ENCODE results near the gene LDLRAD2. TPM values are rescaled to one million over a fixed set of nuclear protein-coding genes. Genes with fewer than 3 reads are reported as not detected.

The LDLRAD2 gene
- total and polyA plus RNA-seq, 2 of the 4 experiments (the other 2 are of a cell fraction) = 0.05 TPM; not detected in 1

- 100% methylated on average over 4 of the region's 13 CpGs; no CpG with 5 or more reads in 1 of the 2 experiments for WGBS, 2 experiments (ENCODE audit: extremely low coverage in 2 of 2, insufficient read length in 1 of 2)
Observed at GRCh38 chr1:21843208-21843607, 31.1 kb downstream of the LDLRAD2 start.

More at GRCh38 chr1:21843208-21843607, 31.1 kb downstream of the LDLRAD2 start:
- Histone ChIP-seq H3K27ac (ENCODE audit: insufficient read depth, low read length) (no peak overlapping the region), H2BK120ac (ENCODE audit: low read depth, low read length) (no peak overlapping the region), H3K36me3 (ENCODE audit: control insufficient read depth, insufficient read depth, low read length) (peaks cover 71% of the 10 kb centered on the region), H3K4me1 (ENCODE audit: control insufficient read depth, insufficient read depth, low read length) (no peaks in the 10 kb centered on the region), H3K18ac (ENCODE audit: low read depth, low read length) (no peak overlapping the region), H4K91ac (ENCODE audit: insufficient read depth, low read depth, low read length) (no peak overlapping the region), H3K79me1 (ENCODE audit: low read depth in 1 of 2, low read length in 2 of 2) (no peaks in the 10 kb centered on the region; a peak in 1 of 4 replicates), H3K9me3 (ENCODE audit: control insufficient read depth, insufficient read depth, low read length) (no peaks in the 10 kb centered on the region), H3K27me3 (ENCODE audit: control insufficient read depth, insufficient read depth, low read length) (no peaks in the 10 kb centered on the region), H2AK5ac (ENCODE audit: low read depth, low read length) (no peak overlapping the region), H3K14ac (replicated peaks; ENCODE audit: low read depth, low read length) (no peak overlapping the region), H2AFZ (replicated peaks; ENCODE audit: low read length, poor library complexity) (no peak overlapping the region), H3K4me3 (ENCODE audit: insufficient read depth, low read depth, low read length) (no peak overlapping the region), H2BK5ac (ENCODE audit: low read depth, low read length, poor library complexity, severe bottlenecking) (no peak overlapping the region), H2BK20ac (ENCODE audit: low read depth, low read length) (no peak overlapping the region), H4K8ac (ENCODE audit: low read depth in 2 of 2, low read length in 2 of 2) (no peak overlapping the region), H3K4me2 (ENCODE audit: low read depth, low read length) (no peak overlapping the region), H3K9ac (ENCODE audit: low read depth, low read length) (no peak overlapping the region), H3K4ac (ENCODE audit: low read depth, low read length) (no peak overlapping the region), H3K56ac (ENCODE audit: extremely low read depth, insufficient read depth, low read length) (no peak overlapping the region), H4K5ac (ENCODE audit: low read depth, low read length) (no peak overlapping the region), H3K9me1 (ENCODE audit: insufficient read depth, low read length) (no peaks in the 10 kb centered on the region), H3K23ac (ENCODE audit: low read depth, low read length) (no peak overlapping the region), H4K20me1 (ENCODE audit: insufficient read depth, low read length) (no peaks in the 10 kb centered on the region; the same call in none of the 2 replicates), H2BK15ac (ENCODE audit: low read depth, low read length) (no peak overlapping the region), H2AK9ac (replicated peaks; ENCODE audit: low read depth, low read length, poor library complexity) (no peak overlapping the region)
- CTCF ChIA-PET = no interaction called here
- DNase-seq (no peak), ATAC-seq (ENCODE audit: low read depth) (no peak)
- intact Hi-C loops (cut with micrococcal nuclease) (no loop called here), in situ Hi-C loops (cut with MboI; ENCODE audit: low sequenced_read_pairs) (no loop called here), dilution Hi-C loops (cut with HindIII; ENCODE audit: low sequenced_read_pairs, unreplicated experiment) (no loop called here)
- POLR2A ChIA-PET (ENCODE audit: unreplicated experiment) = no interaction called here
- no TSS peak for BruUV-seq (replicated peaks)
- TF ChIP-seq BHLHE40 (IDR thresholded peaks at IDR 0.05; ENCODE audit: low read depth, low read length) = no peak

All from IMR-90 (cell line).